ENCODE results near the gene ZNF688. TPM values are rescaled to one million over a fixed set of nuclear protein-coding genes. Genes with fewer than 3 reads are reported as not detected.
A peak's percentile ranks its signal among the peaks of the same experiment; 100 is the strongest.

Gene ZNF688
- total RNA-seq, 1 donor, result 12.3 TPM

DNA sequence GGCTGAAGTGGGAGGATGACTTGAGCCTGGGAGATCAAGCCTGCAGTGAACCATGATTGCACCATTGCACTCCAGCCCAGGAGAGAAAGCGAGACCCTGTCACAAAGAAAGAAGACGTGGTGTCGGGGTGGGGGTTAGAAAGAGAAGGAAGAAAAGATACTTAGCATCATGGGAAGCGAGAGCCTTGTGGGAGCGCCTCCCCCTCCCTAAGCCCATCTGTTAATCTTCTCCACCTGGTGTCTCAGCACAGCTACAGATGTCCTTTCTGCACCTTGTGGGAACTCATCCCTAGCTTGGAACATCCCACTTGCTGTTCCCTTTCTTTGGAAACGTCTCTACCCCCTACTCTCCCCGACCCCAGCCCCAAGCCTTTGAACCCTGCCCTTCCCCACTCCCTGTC lies 6.0 kb downstream of the ZNF688 start:
- H3K27ac ChIP-seq (ENCODE audit: low read depth, low read length), result no peak overlapping the region
- no peaks in the 10 kb centered on the region for H3K36me3 ChIP-seq (ENCODE audit: insufficient read depth, low read length)
- DNase-seq (ENCODE audit: insufficient read length, low spot score, missing footprints), result no peak
- H3K79me2 ChIP-seq (ENCODE audit: insufficient read depth, low read length), result no peaks in the 10 kb centered on the region
- H4K20me1 ChIP-seq (ENCODE audit: insufficient read depth, low read length), result no peaks in the 10 kb centered on the region
- H3K4me1 ChIP-seq (ENCODE audit: insufficient read depth, low read length), result peaks cover 9% of the 10 kb centered on the region
- TF ChIP-seq CTCF (IDR thresholded peaks at IDR 0.05; ENCODE audit: extremely low read depth, low read depth, low read length), result no peak
- H3K4me3 ChIP-seq (ENCODE audit: insufficient read depth, low read length), result no peak overlapping the region
- no peak overlapping the region for H3K4me2 ChIP-seq (ENCODE audit: insufficient read depth, low read length)
- no peaks in the 10 kb centered on the region for H3K27me3 ChIP-seq (ENCODE audit: insufficient read depth, low read length)
- no peaks in the 10 kb centered on the region for H3K9me3 ChIP-seq (ENCODE audit: low read depth, low read length)
- H2AFZ ChIP-seq (ENCODE audit: low read length), result no peak overlapping the region

- no peak for TF ChIP-seq CTCF (IDR thresholded peaks at IDR 0.05; ENCODE audit: extremely low read depth, low read depth, low read length)
Measured at GRCh38 chr16:30562021-30562420, 9.5 kb downstream of the ZNF688 start.

GRCh38 chr16:30561089-30561816 lies 10.3 kb downstream of the ZNF688 start:
- H3K27ac ChIP-seq (ENCODE audit: low read depth, low read length), result no peak overlapping the region
- H3K36me3 ChIP-seq (ENCODE audit: insufficient read depth, low read length), result no peaks in the 10 kb centered on the region
- peak overlapping the region; percentile 72 for H3K4me3 ChIP-seq (ENCODE audit: insufficient read depth, low read length)
- no peaks in the 10 kb centered on the region for H3K9me3 ChIP-seq (ENCODE audit: low read depth, low read length)
- H3K79me2 ChIP-seq (ENCODE audit: insufficient read depth, low read length), result peaks cover 14% of the 10 kb centered on the region
- no peaks in the 10 kb centered on the region for H3K27me3 ChIP-seq (ENCODE audit: insufficient read depth, low read length)
- H3K4me1 ChIP-seq (ENCODE audit: insufficient read depth, low read length), result no peaks in the 10 kb centered on the region
- peak; percentile 86 for DNase-seq (ENCODE audit: insufficient read length, low spot score, missing footprints)
- peak overlapping the region; percentile 93 for H2AFZ ChIP-seq (ENCODE audit: low read length)
- no peaks in the 10 kb centered on the region for H4K20me1 ChIP-seq (ENCODE audit: insufficient read depth, low read length)
- H3K4me2 ChIP-seq (ENCODE audit: insufficient read depth, low read length), result peak overlapping the region; percentile 49
- no peak for TF ChIP-seq CTCF (IDR thresholded peaks at IDR 0.05; ENCODE audit: extremely low read depth, low read depth, low read length)

More at GRCh38 chr16:30562021-30562420, 9.5 kb downstream of the ZNF688 start:
- H3K79me2 ChIP-seq (ENCODE audit: insufficient read depth, low read length), result peaks cover 11% of the 10 kb centered on the region
- no peak overlapping the region for H3K4me3 ChIP-seq (ENCODE audit: insufficient read depth, low read length)
- H3K4me1 ChIP-seq (ENCODE audit: insufficient read depth, low read length), result no peaks in the 10 kb centered on the region
- H2AFZ ChIP-seq (ENCODE audit: low read length), result no peak overlapping the region
- H3K9me3 ChIP-seq (ENCODE audit: low read depth, low read length), result no peaks in the 10 kb centered on the region
- no peak for DNase-seq (ENCODE audit: insufficient read length, low spot score, missing footprints)
- H3K4me2 ChIP-seq (ENCODE audit: insufficient read depth, low read length), result no peak overlapping the region
- H4K20me1 ChIP-seq (ENCODE audit: insufficient read depth, low read length), result no peaks in the 10 kb centered on the region
- H3K27ac ChIP-seq (ENCODE audit: low read depth, low read length), result no peak overlapping the region
- no peaks in the 10 kb centered on the region for H3K27me3 ChIP-seq (ENCODE audit: insufficient read depth, low read length)
- H3K36me3 ChIP-seq (ENCODE audit: insufficient read depth, low read length), result no peaks in the 10 kb centered on the region

DNA sequence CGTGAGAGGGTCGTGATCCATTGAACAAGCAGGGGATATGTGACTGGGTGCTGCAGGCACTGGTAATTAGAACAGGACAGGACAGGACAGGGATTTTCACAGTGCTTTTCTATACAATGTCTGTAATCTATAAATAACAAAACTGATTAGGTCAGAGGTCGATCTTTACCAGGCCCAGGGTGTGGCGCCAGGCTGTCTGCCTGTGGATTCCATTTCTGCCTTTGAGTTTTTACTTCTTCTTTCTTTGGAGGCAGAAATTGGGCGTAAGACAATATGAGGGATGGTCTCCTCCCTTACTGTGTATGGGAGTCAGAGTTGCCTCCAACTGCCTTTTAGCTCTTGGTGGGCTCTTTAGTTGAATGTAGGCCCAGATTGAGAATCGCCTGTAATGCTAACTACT lies 11.8 kb downstream of the ZNF688 start:
- Histone ChIP-seq H3K4me2 (ENCODE audit: insufficient read depth, low read length) (no peak overlapping the region), H3K27ac (ENCODE audit: low read depth, low read length) (no peak overlapping the region), H3K36me3 (ENCODE audit: insufficient read depth, low read length) (peaks cover 6% of the 10 kb centered on the region), H4K20me1 (ENCODE audit: insufficient read depth, low read length) (no peaks in the 10 kb centered on the region), H3K4me1 (ENCODE audit: insufficient read depth, low read length) (no peaks in the 10 kb centered on the region), H3K27me3 (ENCODE audit: insufficient read depth, low read length) (no peaks in the 10 kb centered on the region), H2AFZ (ENCODE audit: low read length) (no peak overlapping the region), H3K4me3 (ENCODE audit: insufficient read depth, low read length) (no peak overlapping the region), H3K79me2 (ENCODE audit: insufficient read depth, low read length) (peaks cover 17% of the 10 kb centered on the region), H3K9me3 (ENCODE audit: low read depth, low read length) (no peaks in the 10 kb centered on the region)
- no peak for TF ChIP-seq CTCF (IDR thresholded peaks at IDR 0.05; ENCODE audit: extremely low read depth, low read depth, low read length)
- DNase-seq (ENCODE audit: insufficient read length, low spot score, missing footprints), result no peak
